KMS-11 (cell line): Measurements from ENCODE around the gene BPIFB1.

ENCODE experiments used
- H2AFZ ChIP-seq: fragments of 200-600 bp; sonication (generic); 2 replicates; pipeline ENCODE4 v1.6.1; 2016; ENCODE audit warnings: antibody characterized with exemption, mixed run types, low read depth
- H3K27ac ChIP-seq: fragments of 200-600 bp; sonication (generic); 2 replicates; pipeline ENCODE4 v1.6.1; 2016; ENCODE audit warnings: mild to moderate bottlenecking, mixed run types
- H3K27me3 ChIP-seq: fragments of 200-600 bp; sonication (generic); 2 replicates; pipeline ENCODE4 v1.6.1; 2017; ENCODE audit warnings: mild to moderate bottlenecking, low read depth, mixed run types, moderate library complexity; ENCODE audit not compliant: insufficient read depth
- H3K36me3 ChIP-seq: fragments of 200-600 bp; sonication (generic); 2 replicates; pipeline ENCODE4 v1.6.1; 2017; ENCODE audit warnings: mild to moderate bottlenecking, mixed run types; ENCODE audit not compliant: insufficient read depth
- H3K4me1 ChIP-seq: fragments of 200-600 bp; sonication (generic); 2 replicates; pipeline ENCODE4 v1.6.1; 2016; ENCODE audit warnings: mild to moderate bottlenecking, low read depth, mixed run types; ENCODE audit not compliant: poor library complexity, severe bottlenecking
- H3K4me2 ChIP-seq: fragments of 200-600 bp; sonication (generic); 2 replicates; pipeline ENCODE4 v1.7.0; 2016; ENCODE audit warnings: mild to moderate bottlenecking, mixed run types
- H3K4me3 ChIP-seq: fragments of 200-600 bp; sonication (generic); IDR thresholded peaks from 2 replicates; pipeline ENCODE4 v1.6.1; 2017; ENCODE audit warnings: low read depth, low read length, mixed read lengths; ENCODE audit not compliant: insufficient read depth
- H3K79me2 ChIP-seq: fragments of 200-600 bp; sonication (generic); 2 replicates; pipeline ENCODE4 v1.6.1; 2016; ENCODE audit warnings: low read depth, mixed run types; ENCODE audit not compliant: insufficient read depth
- H3K9ac ChIP-seq: fragments of 200-600 bp; sonication (generic); 2 replicates; pipeline ENCODE4 v1.6.1; 2016; ENCODE audit warnings: mild to moderate bottlenecking, mixed run types
- H4K20me1 ChIP-seq: fragments of 200-600 bp; sonication (generic); 2 replicates; pipeline ENCODE4 v1.6.1; 2016; ENCODE audit warnings: mild to moderate bottlenecking, mixed run types; ENCODE audit not compliant: insufficient read depth
- TF ChIP-seq, protein P1 (sequence below): fragments of 200-600 bp; sonication (generic); conservative IDR thresholded peaks from 2 replicates; pipeline ENCODE4 v1.6.1; 2017; ENCODE audit warnings: low read depth, mild to moderate bottlenecking, antibody characterized with exemption, low read length, moderate library complexity, mixed read lengths

The BPIFB1 gene

GRCh38 chr20:33259371-33259770, 23.6 kb upstream of the BPIFB1 start:
- H3K4me2 ChIP-seq: no peak overlapping the region
- H3K36me3 ChIP-seq: no peaks in the 10 kb centered on the region
- TF ChIP-seq, protein P1, sequence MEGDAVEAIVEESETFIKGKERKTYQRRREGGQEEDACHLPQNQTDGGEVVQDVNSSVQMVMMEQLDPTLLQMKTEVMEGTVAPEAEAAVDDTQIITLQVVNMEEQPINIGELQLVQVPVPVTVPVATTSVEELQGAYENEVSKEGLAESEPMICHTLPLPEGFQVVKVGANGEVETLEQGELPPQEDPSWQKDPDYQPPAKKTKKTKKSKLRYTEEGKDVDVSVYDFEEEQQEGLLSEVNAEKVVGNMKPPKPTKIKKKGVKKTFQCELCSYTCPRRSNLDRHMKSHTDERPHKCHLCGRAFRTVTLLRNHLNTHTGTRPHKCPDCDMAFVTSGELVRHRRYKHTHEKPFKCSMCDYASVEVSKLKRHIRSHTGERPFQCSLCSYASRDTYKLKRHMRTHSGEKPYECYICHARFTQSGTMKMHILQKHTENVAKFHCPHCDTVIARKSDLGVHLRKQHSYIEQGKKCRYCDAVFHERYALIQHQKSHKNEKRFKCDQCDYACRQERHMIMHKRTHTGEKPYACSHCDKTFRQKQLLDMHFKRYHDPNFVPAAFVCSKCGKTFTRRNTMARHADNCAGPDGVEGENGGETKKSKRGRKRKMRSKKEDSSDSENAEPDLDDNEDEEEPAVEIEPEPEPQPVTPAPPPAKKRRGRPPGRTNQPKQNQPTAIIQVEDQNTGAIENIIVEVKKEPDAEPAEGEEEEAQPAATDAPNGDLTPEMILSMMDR: no peak
- no peak overlapping the region for H3K9ac ChIP-seq
- no peaks in the 10 kb centered on the region for H3K4me1 ChIP-seq
- H3K4me3 ChIP-seq: no peak overlapping the region
- no peaks in the 10 kb centered on the region for H4K20me1 ChIP-seq
- no peaks in the 10 kb centered on the region for H3K79me2 ChIP-seq
- H3K27ac ChIP-seq: no peak overlapping the region
- H2AFZ ChIP-seq: no peak overlapping the region
- H3K27me3 ChIP-seq: no peaks in the 10 kb centered on the region

DNA sequence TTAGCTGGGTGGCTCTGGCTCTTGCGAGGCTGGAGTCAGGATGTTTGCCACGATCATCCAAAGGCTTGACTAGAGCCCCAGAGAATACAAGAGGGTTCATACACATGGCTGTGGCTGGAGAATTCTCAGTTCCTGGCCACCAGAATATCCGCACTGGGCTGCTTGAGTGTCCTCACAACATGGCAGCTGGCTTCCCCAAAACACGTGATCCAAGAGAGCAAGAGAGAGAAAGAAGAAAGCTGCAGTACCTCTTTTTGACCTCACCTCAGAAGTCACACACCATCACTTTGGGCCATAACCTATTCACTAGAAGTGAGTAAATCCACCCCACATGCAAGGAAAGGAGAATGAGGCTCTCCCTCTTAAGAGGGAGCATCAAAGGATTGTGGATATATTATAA, 21.5 kb upstream of the BPIFB1 start:
- no peak overlapping the region for H3K4me2 ChIP-seq
- H3K27ac ChIP-seq: no peak overlapping the region
- no peaks in the 10 kb centered on the region for H3K79me2 ChIP-seq
- no peak overlapping the region for H3K9ac ChIP-seq
- H4K20me1 ChIP-seq: no peaks in the 10 kb centered on the region
- no peaks in the 10 kb centered on the region for H3K4me1 ChIP-seq
- no peak overlapping the region for H3K4me3 ChIP-seq
- no peaks in the 10 kb centered on the region for H3K36me3 ChIP-seq
- TF ChIP-seq, protein P1: no peak
- H3K27me3 ChIP-seq: no peaks in the 10 kb centered on the region
- H2AFZ ChIP-seq: no peak overlapping the region

DNA sequence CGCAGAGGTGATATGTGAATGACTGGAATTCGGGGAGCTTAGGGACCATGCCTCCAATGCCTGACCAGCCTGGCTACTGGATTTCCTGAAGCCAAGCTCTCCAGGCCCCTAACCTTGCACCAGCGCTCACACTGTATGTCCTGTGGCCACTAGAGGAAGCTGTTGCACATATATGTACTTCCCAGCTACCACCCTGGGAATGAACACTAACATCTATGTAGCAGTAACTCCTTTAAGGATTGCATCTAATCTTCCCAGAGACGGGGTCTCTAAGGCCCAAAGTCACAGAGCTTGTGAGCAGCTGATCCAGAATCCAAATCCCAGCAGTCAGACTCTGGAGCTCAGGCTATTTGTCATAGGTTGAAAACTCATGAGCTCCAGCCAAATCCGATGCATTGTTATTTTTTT, 20.4 kb upstream of the BPIFB1 start:
- H3K4me2 ChIP-seq: no peak overlapping the region
- H3K79me2 ChIP-seq: no peaks in the 10 kb centered on the region
- no peak overlapping the region for H3K27ac ChIP-seq
- TF ChIP-seq, protein P1: 0 out of 2 replicates have a peak, but pooled peaks have one; percentile 16
- no peak overlapping the region for H2AFZ ChIP-seq
- no peaks in the 10 kb centered on the region for H3K36me3 ChIP-seq
- H3K9ac ChIP-seq: no peak overlapping the region
- no peaks in the 10 kb centered on the region for H4K20me1 ChIP-seq
- no peak overlapping the region for H3K4me3 ChIP-seq
- no peaks in the 10 kb centered on the region for H3K27me3 ChIP-seq
- no peaks in the 10 kb centered on the region for H3K4me1 ChIP-seq

GRCh38 chr20:33263784-33264183, 19.2 kb upstream of the BPIFB1 start:
- Histone ChIP-seq H3K9ac (no peak overlapping the region), H3K36me3 (no peaks in the 10 kb centered on the region), H3K27me3 (no peaks in the 10 kb centered on the region), H3K79me2 (no peaks in the 10 kb centered on the region), H3K27ac (no peak overlapping the region), H3K4me3 (no peak overlapping the region), H4K20me1 (no peaks in the 10 kb centered on the region), H2AFZ (no peak overlapping the region), H3K4me1 (no peaks in the 10 kb centered on the region), H3K4me2 (no peak overlapping the region)
- TF ChIP-seq, protein P1: no peak

- Histone ChIP-seq H3K79me2 (no peaks in the 10 kb centered on the region), H3K4me2 (no peak overlapping the region), H3K36me3 (no peaks in the 10 kb centered on the region), H3K4me3 (no peak overlapping the region), H3K27ac (no peak overlapping the region), H3K9ac (no peak overlapping the region), H4K20me1 (no peaks in the 10 kb centered on the region), H3K27me3 (no peaks in the 10 kb centered on the region), H3K4me1 (no peaks in the 10 kb centered on the region), H2AFZ (no peak overlapping the region)
- TF ChIP-seq, protein P1: no peak
These were observed 15.3 kb upstream of the BPIFB1 start for GRCh38 chr20:33267701-33268100.
